HG03565 (cell line): ENCODE results near the gene GPR156.

ENCODE experiments used
- ATAC-seq: cut with Tn5 transposase; IDR thresholded peaks from one replicate; pipeline ENCODE4 v1.9.1; 2021; ENCODE audit warnings: mild to moderate bottlenecking, moderate library complexity; ENCODE audit not compliant: unreplicated experiment

The GPR156 gene

GRCh38 chr3:120198305-120198878 is 86.6 kb downstream of the GPR156 start:
- no peak for ATAC-seq

DNA sequence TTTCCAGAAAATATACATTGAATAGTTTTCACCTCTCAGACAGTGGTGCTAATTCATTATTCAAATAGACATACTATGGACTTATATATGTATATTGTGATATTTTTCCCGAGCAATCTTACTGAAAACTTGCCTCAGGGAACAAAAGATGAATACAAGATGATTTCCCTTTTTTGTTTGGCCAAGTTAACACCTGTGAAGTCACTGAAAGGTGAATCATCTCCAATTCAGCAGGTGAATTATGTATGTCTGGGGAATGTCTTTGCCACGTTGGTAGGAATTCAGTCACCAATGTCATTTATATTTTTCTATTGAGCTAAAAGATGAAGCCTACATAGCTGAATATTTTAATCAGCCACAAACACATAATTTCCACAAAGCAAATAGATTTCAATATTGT is 88.2 kb downstream of the GPR156 start:
- ATAC-seq: no peak

DNA sequence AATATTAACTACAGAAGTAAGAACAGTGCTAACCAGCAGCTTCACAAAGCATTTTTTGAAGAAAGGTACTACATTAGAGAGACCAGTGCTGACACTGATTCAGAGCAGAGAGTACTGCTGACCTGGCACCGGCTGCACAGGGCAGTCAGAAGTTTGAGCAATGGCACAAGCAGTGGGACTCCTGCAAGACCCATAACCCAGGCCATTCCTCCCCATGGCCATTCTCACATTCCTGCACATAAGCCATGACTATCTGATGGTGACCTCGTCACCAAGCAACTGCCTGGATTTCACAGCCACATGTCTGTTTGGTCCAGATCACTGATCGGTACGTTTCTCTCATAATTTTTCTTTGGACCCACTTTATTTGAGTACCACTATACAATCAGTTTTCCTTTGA is 88.7 kb downstream of the GPR156 start:
- no peak for ATAC-seq

- no peak for ATAC-seq
These were observed 91.5 kb downstream of the GPR156 start for GRCh38 chr3:120193554-120193953.

DNA sequence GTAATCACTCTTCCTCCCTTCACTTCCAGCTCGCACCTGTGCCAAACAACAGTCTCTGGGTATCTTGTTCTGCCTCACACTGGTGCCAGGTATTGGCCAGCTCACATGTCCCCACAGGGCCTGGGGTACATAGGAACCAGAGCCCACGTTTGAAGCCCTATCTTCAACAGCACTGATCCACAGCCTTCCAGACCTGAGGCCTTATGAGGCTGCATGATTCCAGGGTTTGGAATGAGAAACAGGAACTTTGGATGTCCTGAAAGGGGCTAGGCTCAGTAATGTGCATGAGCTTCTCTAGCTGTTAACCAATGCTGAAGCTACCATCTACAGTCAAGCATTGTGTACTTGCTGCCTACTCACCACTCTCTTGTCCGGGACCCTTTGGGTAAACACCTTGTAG is 92.4 kb downstream of the GPR156 start:
- ATAC-seq: no peak

DNA sequence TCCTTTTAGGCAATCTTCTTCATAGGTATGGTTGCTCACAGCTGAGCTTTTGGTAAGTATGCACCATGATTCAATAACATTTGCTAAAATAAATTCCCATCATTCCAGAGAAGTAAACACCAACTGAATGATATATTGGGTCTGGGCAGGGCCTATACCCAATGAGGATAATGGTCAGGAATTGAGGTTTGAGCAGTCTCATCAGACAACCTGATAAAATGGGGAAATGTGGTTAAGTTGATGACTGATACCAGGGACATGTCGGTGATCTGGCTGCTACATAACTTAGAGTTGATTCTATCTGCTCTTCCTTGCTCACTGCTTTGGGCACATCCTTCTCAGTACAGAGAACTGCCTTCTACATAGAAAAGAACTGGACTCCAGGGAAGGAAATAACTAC is 92.9 kb downstream of the GPR156 start:
- no peak for ATAC-seq

- no peak for ATAC-seq
These were observed 102.2 kb downstream of the GPR156 start for GRCh38 chr3:120182613-120183511.

DNA sequence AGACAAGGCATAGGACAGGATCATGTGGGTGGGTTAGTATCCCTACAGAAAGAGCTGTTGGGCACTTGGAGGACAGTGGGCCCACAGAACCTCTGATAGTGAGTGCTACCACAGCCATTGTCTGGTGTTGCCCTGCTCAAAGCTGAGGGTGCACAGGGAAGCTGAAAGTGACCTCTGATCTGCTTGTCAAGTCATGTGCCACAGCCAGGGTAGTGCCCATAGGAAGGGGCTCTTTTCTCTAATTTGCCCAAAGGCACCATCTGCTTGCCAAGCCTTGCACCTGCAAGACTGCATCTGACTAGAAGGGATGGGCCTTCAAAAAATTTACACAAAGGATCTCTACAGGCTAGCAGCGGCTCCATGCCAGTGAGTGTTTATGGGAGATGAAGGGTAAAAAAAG is 103.4 kb downstream of the GPR156 start:
- no peak for ATAC-seq

- no peak for ATAC-seq
These were observed 104.2 kb downstream of the GPR156 start for GRCh38 chr3:120180731-120181412.

- ATAC-seq: no peak
These were observed 107.2 kb downstream of the GPR156 start for GRCh38 chr3:120177707-120178306.

DNA sequence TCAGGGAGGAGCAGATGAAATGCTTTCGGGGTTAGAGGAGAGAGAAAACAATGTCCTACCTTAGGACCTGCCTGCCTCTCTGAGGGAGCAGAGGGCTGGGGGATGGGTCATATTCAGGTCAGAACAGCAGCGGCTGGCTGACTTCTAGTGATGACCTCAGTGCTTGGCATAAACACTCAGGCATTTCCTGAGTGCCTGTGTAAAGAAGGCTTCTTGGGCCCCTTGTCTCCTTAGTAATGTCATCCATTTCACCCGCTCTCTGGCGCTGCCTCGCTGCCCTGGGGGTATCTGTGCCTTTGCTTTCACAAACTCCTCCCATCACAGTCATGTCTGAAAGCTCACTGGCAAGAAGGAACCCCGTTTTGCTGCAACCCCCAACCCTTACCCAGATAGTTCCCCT is 107.9 kb downstream of the GPR156 start:
- no peak for ATAC-seq

GRCh38 chr3:120174811-120175539 is 110.0 kb downstream of the GPR156 start:
- no peak for ATAC-seq

- ATAC-seq: no peak
These were observed 111.9 kb downstream of the GPR156 start for GRCh38 chr3:120173056-120173675.

GRCh38 chr3:120172070-120172469 is 113.0 kb downstream of the GPR156 start:
- ATAC-seq: no peak

DNA sequence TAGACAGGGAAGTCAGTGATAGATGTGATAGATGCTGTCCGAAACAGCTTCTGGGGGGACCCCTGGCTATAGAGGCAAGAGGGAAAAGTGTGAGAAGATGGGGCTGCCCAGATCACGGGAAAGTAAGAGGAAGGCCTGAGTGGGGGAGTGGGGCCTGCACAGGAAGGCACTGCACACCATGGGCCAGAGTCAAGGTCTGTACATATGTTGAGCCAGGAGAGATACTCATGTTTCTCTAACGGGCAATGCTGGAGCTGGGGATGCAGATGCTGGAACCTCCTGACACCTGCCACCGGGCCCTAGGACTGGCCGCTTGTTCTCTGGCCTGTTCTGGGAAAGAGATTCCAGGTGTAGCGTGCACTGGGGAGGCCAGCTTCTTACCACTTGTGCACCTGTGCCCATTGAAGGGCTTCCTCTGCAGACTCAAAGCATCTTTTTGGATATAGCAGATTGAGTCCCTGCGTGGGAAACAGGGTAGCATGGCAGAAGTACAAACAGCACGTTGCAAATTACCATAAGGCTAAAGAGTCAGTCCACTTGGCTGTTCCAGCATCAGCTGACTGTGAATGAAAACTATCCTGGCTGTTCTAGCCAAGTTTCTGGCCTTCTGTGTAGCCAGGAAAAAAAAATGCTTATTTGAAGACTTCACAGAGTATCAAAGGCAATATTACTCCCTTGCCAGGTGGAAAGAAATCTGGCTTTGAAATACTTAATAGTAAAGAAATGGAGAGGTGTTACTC is 113.7 kb downstream of the GPR156 start:
- no peak for ATAC-seq

DNA sequence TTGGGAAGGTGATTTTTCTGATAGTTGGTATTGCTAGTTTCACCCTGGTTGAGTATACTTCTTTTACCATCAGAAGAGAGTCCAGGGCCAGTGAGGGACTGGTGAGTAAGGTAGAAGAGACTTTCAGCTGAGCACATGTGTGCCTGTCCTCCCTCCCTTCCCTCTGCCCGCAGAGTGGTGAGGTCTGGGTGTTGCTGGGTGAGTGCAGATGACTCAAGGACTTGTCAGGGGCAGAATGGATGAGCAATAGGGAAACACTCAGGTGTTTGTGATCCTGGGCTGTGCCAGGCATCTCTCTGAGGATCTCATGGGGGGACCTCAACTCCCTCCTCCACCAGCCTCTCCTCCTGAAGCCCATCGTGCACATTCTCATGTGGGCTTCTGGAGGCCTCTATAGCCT is 114.8 kb downstream of the GPR156 start:
- no peak for ATAC-seq

- ATAC-seq: no peak
These were observed 115.6 kb downstream of the GPR156 start for GRCh38 chr3:120169407-120169806.

DNA sequence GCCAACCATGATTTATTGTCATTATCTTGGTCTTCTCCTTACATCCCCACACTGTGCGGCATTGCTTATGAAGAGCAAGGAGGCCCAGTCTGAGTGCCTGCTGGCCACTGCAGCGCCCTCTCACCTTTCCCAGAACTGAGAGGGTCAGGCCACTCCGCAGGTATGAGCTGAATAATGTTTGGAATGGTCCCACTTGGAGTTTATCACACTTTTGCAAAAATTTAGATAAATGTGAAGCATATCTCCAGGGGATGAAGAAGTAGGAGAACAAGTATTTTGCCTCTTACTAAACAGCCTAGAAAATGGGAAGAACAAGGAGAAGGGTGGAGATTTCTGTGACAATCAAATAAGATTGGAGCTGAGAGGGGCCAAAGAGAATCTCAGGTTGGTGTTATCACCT is 116.4 kb downstream of the GPR156 start:
- no peak for ATAC-seq

DNA sequence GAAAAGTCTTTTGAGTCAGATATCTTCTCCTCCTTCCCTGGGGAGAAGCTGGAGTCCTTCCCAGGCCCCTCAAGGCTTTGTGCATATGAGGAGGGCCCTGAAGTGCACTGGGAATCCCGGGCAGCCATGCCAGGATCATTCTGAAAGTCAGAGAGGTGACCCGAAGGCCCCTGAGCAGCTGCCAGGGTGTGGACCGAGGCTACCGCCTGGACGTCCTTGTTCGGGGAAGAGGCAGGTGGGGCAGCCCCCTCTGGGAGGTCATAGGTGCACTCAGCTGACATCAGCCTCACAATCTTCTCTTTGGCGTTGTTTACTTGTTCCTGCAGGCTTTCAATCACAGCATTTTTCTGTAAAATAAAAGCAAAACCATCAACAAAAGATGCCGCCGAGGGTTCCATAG is 117.0 kb downstream of the GPR156 start:
- no peak for ATAC-seq

- no peak for ATAC-seq
These were observed 117.5 kb downstream of the GPR156 start for GRCh38 chr3:120167488-120167887.
